ENCODE data around the gene FZD2. TPM values are rescaled to one million over a fixed set of nuclear protein-coding genes. Genes with fewer than 3 reads are reported as not detected.

FZD2 gene
- polyA plus RNA-seq, 2 of the 4 experiments (the other 2 are of a cell fraction), result 25.8 to 54.9 TPM

- TF ChIP-seq CHD2 (IDR thresholded peaks at IDR 0.05; ENCODE audit: low read length, partially characterized antibody), result no peak
- TF ChIP-seq JUN (IDR thresholded peaks at IDR 0.05), result peak in 1 of 2 experiments; percentile 57; a peak in 2 of 5 replicates
- TF ChIP-seq HOXB5 (CRISPR knock-in tag; IDR thresholded peaks at IDR 0.05), result no peak
- no peak for TF ChIP-seq HES2 (IDR thresholded peaks at IDR 0.05)
- TF ChIP-seq SREBF2 (IDR thresholded peaks at IDR 0.05), result no peak
- TF ChIP-seq PBX3 (IDR thresholded peaks at IDR 0.05), result 0 out of 2 replicates have a peak, but pooled peaks have one; percentile 54
- no peak for TF ChIP-seq NPAS2 (CRISPR knock-in tag; IDR thresholded peaks at IDR 0.05; ENCODE audit: borderline replicate concordance)
- TF ChIP-seq REST (IDR thresholded peaks at IDR 0.05), result no peak
- TF ChIP-seq CBX8 (IDR thresholded peaks at IDR 0.05), result no peak
- peak; percentile 26; the same call in 1 of the 2 replicates for TF ChIP-seq GATA3 (IDR thresholded peaks at IDR 0.05; ENCODE audit: borderline replicate concordance)
- 0 out of 2 replicates have a peak, but pooled peaks have one; percentile 10 for TF ChIP-seq NFE2L2 (conservative IDR thresholded peaks at IDR 0.05; ENCODE audit: low read length)
Measured at GRCh38 chr17:44599298-44600175, 42.3 kb downstream of the FZD2 start (continued).

GRCh38 chr17:44601539-44601938 lies 44.3 kb downstream of the FZD2 start:
- 93% methylated on average over 15 of the region's 15 CpGs for WGBS (ENCODE audit: missing lambda C conversion rate)

More at GRCh38 chr17:44601539-44601938, 44.3 kb downstream of the FZD2 start:
- Histone ChIP-seq H3K9me3 (no peaks in the 10 kb centered on the region), H3K27ac (peak overlapping the region in 1 of 2 experiments; percentile 88; a peak in 4 of 6 replicates), H3K4me1 (peaks cover 50% of the 10 kb centered on the region), H3K4me2 (no peak overlapping the region), H3K4me3 (no peak overlapping the region)
- TF ChIP-seq KDM1A (IDR thresholded peaks at IDR 0.05; ENCODE audit: low read depth), result no peak
- TF ChIP-seq RCOR1 (IDR thresholded peaks at IDR 0.05; ENCODE audit: low read depth, low read length), result no peak
- TF ChIP-seq HOXB5 (CRISPR knock-in tag; IDR thresholded peaks at IDR 0.05), result no peak
- no peak for TF ChIP-seq GATA3 (IDR thresholded peaks at IDR 0.05; ENCODE audit: borderline replicate concordance)
- no peak for TF ChIP-seq HDAC2 (IDR thresholded peaks at IDR 0.05)
- no peak for TF ChIP-seq NFE2L2 (conservative IDR thresholded peaks at IDR 0.05; ENCODE audit: low read length)
- no peak for TF ChIP-seq CBX2 (IDR thresholded peaks at IDR 0.05; ENCODE audit: borderline replicate concordance, low read depth)
- no peak for TF ChIP-seq BHLHE40 (IDR thresholded peaks at IDR 0.05; ENCODE audit: low read depth, low read length)
- TF ChIP-seq HES2 (IDR thresholded peaks at IDR 0.05), result no peak
- TF ChIP-seq HOXB13 (CRISPR knock-in tag; IDR thresholded peaks at IDR 0.05; ENCODE audit: low read depth), result no peak
- TF ChIP-seq KDM5A (IDR thresholded peaks at IDR 0.05), result no peak
- TF ChIP-seq HMGXB4 (CRISPR knock-in tag; IDR thresholded peaks at IDR 0.05; ENCODE audit: borderline replicate concordance), result no peak
- TF ChIP-seq RNF2 (IDR thresholded peaks at IDR 0.05; ENCODE audit: borderline replicate concordance, low read depth), result no peak
- TF ChIP-seq HEYL (CRISPR knock-in tag; IDR thresholded peaks at IDR 0.05), result no peak
- no peak for TF ChIP-seq EP300 (IDR thresholded peaks at IDR 0.05)
- no peak for TF ChIP-seq HOXA7 (CRISPR knock-in tag; IDR thresholded peaks at IDR 0.05)
- no peak for TF ChIP-seq RFX5 (IDR thresholded peaks at IDR 0.05)
- TF ChIP-seq POLR2A (IDR thresholded peaks at IDR 0.05; ENCODE audit: low read length), result no peak
- TF ChIP-seq ZNF302 (CRISPR knock-in tag; IDR thresholded peaks at IDR 0.05), result no peak
- TF ChIP-seq USF2 (IDR thresholded peaks at IDR 0.05), result no peak
- ATAC-seq, result no peak
- FAIRE-seq, result no peak
- CTCF ChIA-PET, result interaction anchor here (0.5 to 1.7 kb wide), 5 partner anchors 19 to 68 kb away, joined by 3 to 7 read pairs (median 4); no protein-coding TSS in a partner anchor
- POLR2A ChIA-PET, result no interaction called here
- DNase-seq (ENCODE audit: low read depth in 1 of 2, low spot score in 1 of 2), result no peak

Data from A549 (cell line).